ENCODE measurements around the gene CST3.
"Not testable (repeated sequence)": the region's sequence is repeated elsewhere in the genome, so short reads cannot be mapped to it uniquely, and the experiment has no call there.

CST3 gene

DNA sequence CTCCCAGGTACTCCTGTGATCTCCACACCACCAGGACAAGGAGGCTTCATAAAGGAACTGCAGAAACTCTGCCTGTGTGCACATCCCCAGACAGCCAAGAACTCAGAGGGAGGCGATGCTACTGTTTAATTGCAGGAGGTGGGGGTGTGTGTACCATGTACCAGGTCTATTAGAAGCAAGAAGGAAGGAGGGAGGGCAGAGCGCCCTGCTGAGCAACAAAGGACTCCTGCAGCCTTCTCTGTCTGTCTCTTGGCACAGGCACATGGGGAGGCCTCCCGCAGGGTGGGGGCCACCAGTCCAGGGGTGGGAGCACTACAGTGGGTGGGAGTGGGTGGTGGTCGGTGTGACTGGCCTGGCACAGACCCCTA lies 47.8 kb upstream of the CST3 start:
- H3K4me3 ChIP-seq (ENCODE audit: low read depth, low read length); H3K4me1 ChIP-seq (ENCODE audit: control insufficient read depth, insufficient read depth, low read length); H3K27ac ChIP-seq (ENCODE audit: extremely low read depth, low read depth, low read length); H3K36me3 ChIP-seq (ENCODE audit: control insufficient read depth in 2 of 2, insufficient read depth in 1 of 2, low read length in 2 of 2); H3K9me3 ChIP-seq (ENCODE audit: control insufficient read depth, insufficient read depth, low read depth, low read length); POLR2A ChIA-PET; CTCF ChIA-PET: not testable (repeated sequence)
- peak; percentile 70 for TF ChIP-seq GLIS1 (tag by site-specific recombination; IDR thresholded peaks at IDR 0.05)
- peak; percentile 38; the same call in 1 of the 2 replicates for TF ChIP-seq OSR2 (tag by site-specific recombination; IDR thresholded peaks at IDR 0.05)
- peak; percentile 75 for TF ChIP-seq ZIC2 (tag by site-specific recombination; IDR thresholded peaks at IDR 0.05)

DNA sequence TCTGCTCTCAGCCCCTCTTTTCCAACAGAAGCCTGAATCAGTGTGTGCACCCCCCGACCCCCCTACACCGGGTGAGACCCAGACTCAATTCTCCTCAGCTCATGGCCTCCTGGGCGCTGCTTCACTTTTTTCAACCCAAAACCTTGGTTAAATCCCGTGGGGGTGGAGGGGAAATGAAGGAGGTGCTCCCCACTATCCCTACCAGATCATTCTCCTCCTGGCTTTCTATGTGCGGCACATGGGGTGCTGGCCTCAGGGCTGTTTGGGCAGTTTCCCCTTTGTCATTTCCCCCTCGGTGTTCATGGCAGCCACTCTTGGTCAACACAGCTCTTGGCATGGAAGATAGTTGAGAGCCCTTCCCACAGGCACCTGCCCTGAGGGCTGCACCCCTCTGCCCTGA lies 46.5 kb upstream of the CST3 start:
- POLR2A ChIA-PET: no interaction called here
- Histone ChIP-seq H3K36me3 (ENCODE audit: control insufficient read depth in 2 of 2, insufficient read depth in 1 of 2, low read length in 2 of 2) (no peaks in the 10 kb centered on the region), H3K4me1 (ENCODE audit: control insufficient read depth, insufficient read depth, low read length) (no peaks in the 10 kb centered on the region), H3K4me3 (ENCODE audit: low read depth, low read length) (no peak overlapping the region), H3K27ac (ENCODE audit: extremely low read depth, low read depth, low read length) (no peak overlapping the region), H3K9me3 (ENCODE audit: control insufficient read depth, insufficient read depth, low read depth, low read length) (no peaks in the 10 kb centered on the region)
- CTCF ChIA-PET: no interaction called here
- TF ChIP-seq ZNF514 (tag by site-specific recombination; IDR thresholded peaks at IDR 0.05) (no peak), ZNF211 (tag by site-specific recombination; IDR thresholded peaks at IDR 0.05; ENCODE audit: low read depth) (no peak), ZSCAN18 (tag by site-specific recombination; IDR thresholded peaks at IDR 0.05) (no peak), ZNF324 (tag by site-specific recombination; IDR thresholded peaks at IDR 0.05) (no peak), ZFP41 (tag by site-specific recombination; IDR thresholded peaks at IDR 0.05; ENCODE audit: borderline replicate concordance) (no peak), HOXA7 (CRISPR knock-in tag; IDR thresholded peaks at IDR 0.05; ENCODE audit: borderline replicate concordance) (no peak), ZNF114 (tag by site-specific recombination; IDR thresholded peaks at IDR 0.05) (no peak), ZNF23 (tag by site-specific recombination; IDR thresholded peaks at IDR 0.05; ENCODE audit: borderline replicate concordance) (no peak), BCL11A (tag by site-specific recombination; IDR thresholded peaks at IDR 0.05; ENCODE audit: low read depth) (no peak), AEBP2 (tag by site-specific recombination; IDR thresholded peaks at IDR 0.05; ENCODE audit: borderline replicate concordance) (no peak), ZNF140 (tag by site-specific recombination; IDR thresholded peaks at IDR 0.05) (no peak), ZBTB26 (tag by site-specific recombination; optimal IDR thresholded peaks at IDR 0.05) (no peak)
- TF ChIP-seq, protein P1, sequence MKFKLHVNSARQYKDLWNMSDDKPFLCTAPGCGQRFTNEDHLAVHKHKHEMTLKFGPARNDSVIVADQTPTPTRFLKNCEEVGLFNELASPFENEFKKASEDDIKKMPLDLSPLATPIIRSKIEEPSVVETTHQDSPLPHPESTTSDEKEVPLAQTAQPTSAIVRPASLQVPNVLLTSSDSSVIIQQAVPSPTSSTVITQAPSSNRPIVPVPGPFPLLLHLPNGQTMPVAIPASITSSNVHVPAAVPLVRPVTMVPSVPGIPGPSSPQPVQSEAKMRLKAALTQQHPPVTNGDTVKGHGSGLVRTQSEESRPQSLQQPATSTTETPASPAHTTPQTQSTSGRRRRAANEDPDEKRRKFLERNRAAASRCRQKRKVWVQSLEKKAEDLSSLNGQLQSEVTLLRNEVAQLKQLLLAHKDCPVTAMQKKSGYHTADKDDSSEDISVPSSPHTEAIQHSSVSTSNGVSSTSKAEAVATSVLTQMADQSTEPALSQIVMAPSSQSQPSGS (tag by site-specific recombination; IDR thresholded peaks at IDR 0.05; ENCODE audit: low read depth): no peak
- TF ChIP-seq, protein P2, sequence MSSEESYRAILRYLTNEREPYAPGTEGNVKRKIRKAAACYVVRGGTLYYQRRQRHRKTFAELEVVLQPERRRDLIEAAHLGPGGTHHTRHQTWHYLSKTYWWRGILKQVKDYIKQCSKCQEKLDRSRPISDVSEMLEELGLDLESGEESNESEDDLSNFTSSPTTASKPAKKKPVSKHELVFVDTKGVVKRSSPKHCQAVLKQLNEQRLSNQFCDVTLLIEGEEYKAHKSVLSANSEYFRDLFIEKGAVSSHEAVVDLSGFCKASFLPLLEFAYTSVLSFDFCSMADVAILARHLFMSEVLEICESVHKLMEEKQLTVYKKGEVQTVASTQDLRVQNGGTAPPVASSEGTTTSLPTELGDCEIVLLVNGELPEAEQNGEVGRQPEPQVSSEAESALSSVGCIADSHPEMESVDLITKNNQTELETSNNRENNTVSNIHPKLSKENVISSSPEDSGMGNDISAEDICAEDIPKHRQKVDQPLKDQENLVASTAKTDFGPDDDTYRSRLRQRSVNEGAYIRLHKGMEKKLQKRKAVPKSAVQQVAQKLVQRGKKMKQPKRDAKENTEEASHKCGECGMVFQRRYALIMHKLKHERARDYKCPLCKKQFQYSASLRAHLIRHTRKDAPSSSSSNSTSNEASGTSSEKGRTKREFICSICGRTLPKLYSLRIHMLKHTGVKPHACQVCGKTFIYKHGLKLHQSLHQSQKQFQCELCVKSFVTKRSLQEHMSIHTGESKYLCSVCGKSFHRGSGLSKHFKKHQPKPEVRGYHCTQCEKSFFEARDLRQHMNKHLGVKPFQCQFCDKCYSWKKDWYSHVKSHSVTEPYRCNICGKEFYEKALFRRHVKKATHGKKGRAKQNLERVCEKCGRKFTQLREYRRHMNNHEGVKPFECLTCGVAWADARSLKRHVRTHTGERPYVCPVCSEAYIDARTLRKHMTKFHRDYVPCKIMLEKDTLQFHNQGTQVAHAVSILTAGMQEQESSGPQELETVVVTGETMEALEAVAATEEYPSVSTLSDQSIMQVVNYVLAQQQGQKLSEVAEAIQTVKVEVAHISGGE (tag by site-specific recombination; conservative IDR thresholded peaks at IDR 0.05; ENCODE audit: low read depth): no peak
- TF ChIP-seq, protein P3, sequence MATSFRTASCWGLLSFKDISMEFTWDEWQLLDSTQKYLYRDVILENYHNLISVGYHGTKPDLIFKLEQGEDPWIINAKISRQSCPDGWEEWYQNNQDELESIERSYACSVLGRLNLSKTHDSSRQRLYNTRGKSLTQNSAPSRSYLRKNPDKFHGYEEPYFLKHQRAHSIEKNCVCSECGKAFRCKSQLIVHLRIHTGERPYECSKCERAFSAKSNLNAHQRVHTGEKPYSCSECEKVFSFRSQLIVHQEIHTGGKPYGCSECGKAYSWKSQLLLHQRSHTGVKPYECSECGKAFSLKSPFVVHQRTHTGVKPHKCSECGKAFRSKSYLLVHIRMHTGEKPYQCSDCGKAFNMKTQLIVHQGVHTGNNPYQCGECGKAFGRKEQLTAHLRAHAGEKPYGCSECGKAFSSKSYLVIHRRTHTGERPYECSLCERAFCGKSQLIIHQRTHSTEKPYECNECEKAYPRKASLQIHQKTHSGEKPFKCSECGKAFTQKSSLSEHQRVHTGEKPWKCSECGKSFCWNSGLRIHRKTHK (tag by site-specific recombination; IDR thresholded peaks at IDR 0.05): no peak
- TF ChIP-seq, protein P4, sequence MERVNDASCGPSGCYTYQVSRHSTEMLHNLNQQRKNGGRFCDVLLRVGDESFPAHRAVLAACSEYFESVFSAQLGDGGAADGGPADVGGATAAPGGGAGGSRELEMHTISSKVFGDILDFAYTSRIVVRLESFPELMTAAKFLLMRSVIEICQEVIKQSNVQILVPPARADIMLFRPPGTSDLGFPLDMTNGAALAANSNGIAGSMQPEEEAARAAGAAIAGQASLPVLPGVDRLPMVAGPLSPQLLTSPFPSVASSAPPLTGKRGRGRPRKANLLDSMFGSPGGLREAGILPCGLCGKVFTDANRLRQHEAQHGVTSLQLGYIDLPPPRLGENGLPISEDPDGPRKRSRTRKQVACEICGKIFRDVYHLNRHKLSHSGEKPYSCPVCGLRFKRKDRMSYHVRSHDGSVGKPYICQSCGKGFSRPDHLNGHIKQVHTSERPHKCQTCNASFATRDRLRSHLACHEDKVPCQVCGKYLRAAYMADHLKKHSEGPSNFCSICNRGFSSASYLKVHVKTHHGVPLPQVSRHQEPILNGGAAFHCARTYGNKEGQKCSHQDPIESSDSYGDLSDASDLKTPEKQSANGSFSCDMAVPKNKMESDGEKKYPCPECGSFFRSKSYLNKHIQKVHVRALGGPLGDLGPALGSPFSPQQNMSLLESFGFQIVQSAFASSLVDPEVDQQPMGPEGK (tag by site-specific recombination; IDR thresholded peaks at IDR 0.05): no peak
